Measurements from ENCODE around the gene MAPK1IP1L. TPM values are rescaled to one million over a fixed set of nuclear protein-coding genes. Genes with fewer than 3 reads are reported as not detected.

The MAPK1IP1L gene
- total RNA-seq, 1 experiment from 2014 or later, result 79.7 TPM

DNA sequence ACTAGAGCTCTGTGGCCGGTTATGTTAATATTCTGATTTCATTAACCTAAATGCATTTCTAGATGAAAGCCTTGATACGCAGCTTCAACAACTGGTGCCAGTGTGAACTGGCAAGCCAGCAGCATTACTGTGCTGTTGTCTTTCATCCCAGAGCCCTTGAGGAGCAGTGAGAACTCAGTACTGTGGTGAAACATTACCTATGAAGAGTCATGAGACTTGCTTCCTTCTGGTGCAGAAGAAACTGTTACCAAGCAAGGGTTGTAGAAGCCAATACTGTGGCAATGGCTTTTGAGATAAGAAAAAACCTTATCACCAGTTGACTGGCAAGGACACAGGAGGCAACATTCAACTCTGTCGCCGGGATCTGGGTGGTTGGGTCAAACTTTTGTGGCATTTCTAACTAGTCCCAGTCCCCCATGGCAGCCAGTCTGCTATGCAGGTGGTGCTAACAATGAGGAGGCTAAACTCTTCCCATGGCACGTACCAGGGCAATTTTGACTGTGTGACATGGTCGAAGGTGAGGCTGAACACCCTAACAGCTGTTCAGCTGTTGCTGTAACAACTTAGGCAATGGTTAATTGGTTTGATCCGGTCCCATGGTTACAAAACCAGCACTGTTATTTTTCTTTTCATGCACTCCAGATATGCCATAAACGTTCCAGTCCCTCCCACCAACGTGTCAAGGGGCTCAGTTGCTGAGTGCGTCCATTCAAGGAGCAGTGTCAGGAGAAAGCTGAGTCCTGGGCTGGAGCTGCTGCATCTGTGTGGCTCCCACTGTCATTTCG is 65.0 kb downstream of the MAPK1IP1L start:
- Histone ChIP-seq H3K9me3 (ENCODE audit: insufficient read depth, low read depth) (no peaks in the 10 kb centered on the region), H2AFZ (no peak overlapping the region), H4K20me1 (ENCODE audit: insufficient read depth) (no peaks in the 10 kb centered on the region), H3K4me2 (no peak overlapping the region), H3K4me3 (no peak overlapping the region), H3K27ac (no peak overlapping the region), H3K36me3 (ENCODE audit: low read depth) (no peaks in the 10 kb centered on the region), H3F3A (ENCODE audit: insufficient read depth, low read depth) (peaks cover 23% of the 10 kb centered on the region), H3K27me3 (ENCODE audit: insufficient read depth, low read depth) (no peaks in the 10 kb centered on the region), H3K4me1 (replicated peaks; ENCODE audit: insufficient read depth) (peaks cover 36% of the 10 kb centered on the region), H3K9me2 (ENCODE audit: insufficient read depth) (no peaks in the 10 kb centered on the region), H3K79me2 (ENCODE audit: low read depth) (no peaks in the 10 kb centered on the region)
- intact Hi-C loops (cut with micrococcal nuclease; ENCODE audit: unreplicated experiment), result no loop called here
- no peak for DNase-seq
- no TSS peak for BruUV-seq (replicated peaks)
- ChIA-PET CTCF (no interaction called here), POLR2A (ENCODE audit: unreplicated experiment) (no interaction called here)
- TF ChIP-seq, protein P1, sequence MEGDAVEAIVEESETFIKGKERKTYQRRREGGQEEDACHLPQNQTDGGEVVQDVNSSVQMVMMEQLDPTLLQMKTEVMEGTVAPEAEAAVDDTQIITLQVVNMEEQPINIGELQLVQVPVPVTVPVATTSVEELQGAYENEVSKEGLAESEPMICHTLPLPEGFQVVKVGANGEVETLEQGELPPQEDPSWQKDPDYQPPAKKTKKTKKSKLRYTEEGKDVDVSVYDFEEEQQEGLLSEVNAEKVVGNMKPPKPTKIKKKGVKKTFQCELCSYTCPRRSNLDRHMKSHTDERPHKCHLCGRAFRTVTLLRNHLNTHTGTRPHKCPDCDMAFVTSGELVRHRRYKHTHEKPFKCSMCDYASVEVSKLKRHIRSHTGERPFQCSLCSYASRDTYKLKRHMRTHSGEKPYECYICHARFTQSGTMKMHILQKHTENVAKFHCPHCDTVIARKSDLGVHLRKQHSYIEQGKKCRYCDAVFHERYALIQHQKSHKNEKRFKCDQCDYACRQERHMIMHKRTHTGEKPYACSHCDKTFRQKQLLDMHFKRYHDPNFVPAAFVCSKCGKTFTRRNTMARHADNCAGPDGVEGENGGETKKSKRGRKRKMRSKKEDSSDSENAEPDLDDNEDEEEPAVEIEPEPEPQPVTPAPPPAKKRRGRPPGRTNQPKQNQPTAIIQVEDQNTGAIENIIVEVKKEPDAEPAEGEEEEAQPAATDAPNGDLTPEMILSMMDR (conservative IDR thresholded peaks at IDR 0.05), result no peak
- TF ChIP-seq EZH2 (IDR thresholded peaks at IDR 0.05; ENCODE audit: low read depth), result no peak

DNA sequence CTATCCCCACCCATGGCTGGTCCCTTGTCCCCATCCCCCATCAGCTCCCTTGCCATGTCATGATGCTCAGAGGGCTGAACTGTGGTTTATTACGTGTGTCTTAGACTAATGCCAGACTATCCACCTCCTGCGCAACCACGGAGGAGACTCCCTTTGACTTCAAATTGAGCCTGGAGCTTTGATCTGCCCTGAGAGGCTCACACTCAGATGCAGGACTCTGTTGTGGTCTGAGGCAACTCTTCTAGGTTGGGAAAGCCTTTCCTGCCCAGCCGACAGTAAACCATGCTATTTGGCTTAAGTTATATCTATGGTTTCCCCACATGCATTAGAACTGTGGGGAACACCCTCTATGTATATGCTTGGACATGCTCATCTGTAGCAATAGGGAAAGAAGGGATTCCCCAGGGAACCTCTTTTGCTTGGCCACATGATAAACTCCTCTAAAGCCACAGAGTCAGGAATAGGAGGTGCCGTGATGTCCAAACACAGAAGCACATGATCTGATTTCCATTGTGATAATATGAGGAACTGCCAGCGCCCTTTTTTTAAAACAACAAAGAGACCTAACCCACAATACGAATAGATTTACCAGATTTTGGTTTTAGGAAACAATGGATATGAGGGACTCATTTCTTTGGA is 66.5 kb downstream of the MAPK1IP1L start:
- Histone ChIP-seq H2AFZ (no peak overlapping the region; the same call in 1 of the 2 replicates), H3K27ac (no peak overlapping the region), H3K4me1 (replicated peaks; ENCODE audit: insufficient read depth) (peaks cover 50% of the 10 kb centered on the region), H3K79me2 (ENCODE audit: low read depth) (no peaks in the 10 kb centered on the region), H3K9me2 (ENCODE audit: insufficient read depth) (no peaks in the 10 kb centered on the region), H3K27me3 (ENCODE audit: insufficient read depth, low read depth) (no peaks in the 10 kb centered on the region), H3F3A (ENCODE audit: insufficient read depth, low read depth) (peaks cover 38% of the 10 kb centered on the region), H4K20me1 (ENCODE audit: insufficient read depth) (no peaks in the 10 kb centered on the region), H3K4me2 (no peak overlapping the region), H3K9me3 (ENCODE audit: insufficient read depth, low read depth) (no peaks in the 10 kb centered on the region), H3K36me3 (ENCODE audit: low read depth) (no peaks in the 10 kb centered on the region), H3K4me3 (no peak overlapping the region)
- POLR2A ChIA-PET (ENCODE audit: unreplicated experiment), result no interaction called here
- TF ChIP-seq, protein P1 (conservative IDR thresholded peaks at IDR 0.05), result no peak
- TF ChIP-seq EZH2 (IDR thresholded peaks at IDR 0.05; ENCODE audit: low read depth), result no peak
- BruUV-seq (replicated peaks), result no TSS peak
- DNase-seq, result no peak
- CTCF ChIA-PET, result interaction anchor here (0.6 kb wide), 1 partner anchor 225 kb away, joined by 3 read pairs; no protein-coding TSS in a partner anchor
- intact Hi-C loops (cut with micrococcal nuclease; ENCODE audit: unreplicated experiment), result no loop called here

DNA sequence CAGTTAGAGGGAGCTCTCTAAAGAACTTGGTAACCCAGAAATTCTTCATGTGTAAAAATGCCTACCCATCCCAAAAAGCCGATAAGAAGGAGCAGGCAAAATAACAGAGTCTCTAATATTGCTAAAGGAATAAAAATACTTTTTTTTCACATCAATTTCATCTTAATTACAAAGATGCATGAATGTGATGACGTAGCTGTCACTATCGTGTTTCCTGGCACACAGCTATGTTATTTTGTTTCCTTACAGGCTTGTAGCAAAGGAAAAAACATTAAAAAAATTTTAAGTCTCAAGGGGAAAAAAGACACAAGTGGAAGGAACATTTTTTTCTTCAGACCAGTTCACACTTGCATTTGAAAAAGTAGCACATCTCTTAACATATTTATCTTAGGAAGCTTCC is 67.3 kb downstream of the MAPK1IP1L start:
- intact Hi-C loops (cut with micrococcal nuclease; ENCODE audit: unreplicated experiment), result no loop called here
- no peak overlapping the region for H2AFZ ChIP-seq
- H3K27me3 ChIP-seq (ENCODE audit: insufficient read depth, low read depth), result no peaks in the 10 kb centered on the region
- ChIA-PET POLR2A (ENCODE audit: unreplicated experiment) (interaction anchor here (0.7 kb wide), 1 partner anchor 15 kb away, joined by 4 read pairs; no protein-coding TSS in a partner anchor), CTCF (no interaction called here)
- BruUV-seq (replicated peaks), result no TSS peak
- H4K20me1 ChIP-seq (ENCODE audit: insufficient read depth), result no peaks in the 10 kb centered on the region
- peaks cover 59% of the 10 kb centered on the region for H3K4me1 ChIP-seq (replicated peaks; ENCODE audit: insufficient read depth)
- H3K9me2 ChIP-seq (ENCODE audit: insufficient read depth), result no peaks in the 10 kb centered on the region
- H3K4me3 ChIP-seq, result no peak overlapping the region
- H3K36me3 ChIP-seq (ENCODE audit: low read depth), result no peaks in the 10 kb centered on the region
- H3K79me2 ChIP-seq (ENCODE audit: low read depth), result no peaks in the 10 kb centered on the region
- no peak overlapping the region for H3K27ac ChIP-seq
- H3K4me2 ChIP-seq, result no peak overlapping the region
- H3K9me3 ChIP-seq (ENCODE audit: insufficient read depth, low read depth), result no peaks in the 10 kb centered on the region
- no peak for DNase-seq
- TF ChIP-seq, protein P1 (conservative IDR thresholded peaks at IDR 0.05), result no peak
- peaks cover 46% of the 10 kb centered on the region for H3F3A ChIP-seq (ENCODE audit: insufficient read depth, low read depth)

Other genes starting within 250 kb of the MAPK1IP1L start
- 4.1 and 5.1 TPM in 2 replicates for gene GCH1, start 148.8 kb upstream of the MAPK1IP1L start, total RNA-seq (2021)
- 27.9 and 34.3 TPM in 2 replicates for gene WDHD1, start 24.5 kb upstream of the MAPK1IP1L start, total RNA-seq (2021)
- gene SOCS4, start 24.4 kb upstream of the MAPK1IP1L start, total RNA-seq (2021), result 25.3 and 33.4 TPM in 2 replicates
- 122 and 142 TPM in 2 replicates for gene LGALS3, start 77.6 kb downstream of the MAPK1IP1L start, total RNA-seq (2021)
- gene DLGAP5, start 139.9 kb downstream of the MAPK1IP1L start, total RNA-seq (2021), result 51.7 and 80.0 TPM in 2 replicates
- gene FBXO34, start 219.8 kb downstream of the MAPK1IP1L start, total RNA-seq (2021), result 32.8 and 33.1 TPM in 2 replicates